Esophagus muscularis mucosa (tissue), 4 donors: ENCODE results near the gene CDK5RAP2. TPM values are rescaled to one million over a fixed set of nuclear protein-coding genes. Genes with fewer than 3 reads are reported as not detected.

ENCODE experiments used
- DNase-seq: peaks from one replicate; pipeline ENCODE4 v3.0.0-alpha.2; 2017; ENCODE audit errors: extremely low spot score
- H3K27ac ChIP-seq, 4 donors: fragments of 200-600 bp; sonication (generic); replicated peaks in 1 of 4; 1 replicate in 3 of 4; 2 replicates in 1 of 4; pipeline ENCODE4 v1.5.1; 2016 to 2019; ENCODE audit warnings: mild to moderate bottlenecking in 1 of 4
- H3K27me3 ChIP-seq, 4 donors: fragments of 200-600 bp; sonication (generic); one replicate each; pipeline versions ENCODE4 v1.5.1 to v1.6.0; 2016 to 2019
- H3K36me3 ChIP-seq, 4 donors: fragments of 200-600 bp; sonication (generic); one replicate each; pipeline ENCODE4 v1.5.1; 2016 to 2019
- H3K4me1 ChIP-seq, 4 donors: fragments of 200-600 bp; sonication (generic); one replicate each; pipeline ENCODE4 v1.5.1; 2016 to 2019
- H3K4me3 ChIP-seq, 4 donors: fragments of 200-600 bp; sonication (generic); 1 replicate in 2 of 4; 2 replicates in 2 of 4; pipeline ENCODE4 v1.5.1; 2016 to 2019; ENCODE audit warnings: mild to moderate bottlenecking in 4 of 4, moderate library complexity in 1 of 4
- H3K9me3 ChIP-seq, 4 donors: fragments of 200-600 bp; sonication (generic); 1 replicate in 3 of 4; 2 replicates in 1 of 4; pipeline ENCODE4 v1.5.1; 2016 to 2019
- CTCF ChIP-seq, 3 experiments: fragments of 200-600 bp in 2 of 3; fragments of 450-650 bp in 1 of 3; sonication (generic) in 2 of 3; IDR thresholded peaks; one replicate each; pipeline ENCODE4 v1.5.1; 2017 to 2019; ENCODE audit warnings: antibody characterized with exemption in 3 of 3, mild to moderate bottlenecking in 2 of 3, moderate library complexity in 1 of 3
- EP300 ChIP-seq: sonication (generic); formaldehyde crosslinking; IDR thresholded peaks from one replicate; pipeline ENCODE4 v1.6.1; 2017; ENCODE audit warnings: antibody characterized with exemption
- POLR2A ChIP-seq: fragments of 450-650 bp; IDR thresholded peaks from one replicate; pipeline ENCODE4 v1.6.1; 2017; ENCODE audit warnings: antibody characterized with exemption, moderate library complexity, mild to moderate bottlenecking, low read depth
- POLR2AphosphoS5 ChIP-seq, 2 donors: sonication (generic); formaldehyde crosslinking; IDR thresholded peaks; one replicate each; pipeline ENCODE4 v1.6.1; 2017; ENCODE audit warnings: antibody characterized with exemption in 2 of 2
- WGBS: methylation state at CpG from one replicate; pipeline ENCODE4 v1.1.5; 2018; 5-methylcytosine and 5-hydroxymethylcytosine counted together
- intact Hi-C: fragments of 100-400 bp; cut with DNase I; formaldehyde crosslinking; loops from one replicate; pipeline ENCODE4 v1.15.1; 2023
- total RNA-seq, 4 donors: library from RNA; depleted of rRNA; stranded (reverse); fragments of >200 nt; gene quantifications; one replicate each; pipeline versions ENCODE4 v1.1.0 to v1.2.1, GENCODE V29; 2016

The CDK5RAP2 gene
- total RNA-seq, 4 donors from 2014 or later: 34.6 to 38.6 (median 36.7) TPM

- peaks cover 17 to 23% (median 20%) of the 10 kb centered on the region in 4 donors for H3K4me1 ChIP-seq
- no peaks in the 10 kb centered on the region for H3K27me3 ChIP-seq
- H3K4me3 ChIP-seq: no peak overlapping the region
- no peak for DNase-seq
- intact Hi-C loops: no loop called here
- H3K36me3 ChIP-seq: peaks cover 19 to 62% (median 45%) of the 10 kb centered on the region in 4 donors
- no peaks in the 10 kb centered on the region for H3K9me3 ChIP-seq
- TF ChIP-seq CTCF (IDR thresholded peaks at IDR 0.05) (no peak), POLR2AphosphoS5 (IDR thresholded peaks at IDR 0.05) (no peak), POLR2A (no peak), EP300 (no peak)
- H3K27ac ChIP-seq: no peak overlapping the region
- 94% methylated on average over 3 of the region's 3 CpGs for WGBS
These were observed 94.2 kb downstream of the CDK5RAP2 start for GRCh38 chr9:120485788-120486187.

- Histone ChIP-seq H3K36me3 (peaks cover 14 to 46% (median 34%) of the 10 kb centered on the region in 4 donors), H3K27ac (no peak overlapping the region), H3K4me3 (no peak overlapping the region), H3K9me3 (no peaks in the 10 kb centered on the region), H3K4me1 (peaks cover 17 to 28% (median 25%) of the 10 kb centered on the region in 4 donors), H3K27me3 (no peaks in the 10 kb centered on the region)
- TF ChIP-seq CTCF (IDR thresholded peaks at IDR 0.05) (no peak), POLR2AphosphoS5 (IDR thresholded peaks at IDR 0.05) (no peak), EP300 (no peak), POLR2A (no peak)
- intact Hi-C loops: no loop called here
- peak; percentile 19 for DNase-seq
- 93% methylated on average over 5 of the region's 5 CpGs for WGBS
These were observed 95.8 kb downstream of the CDK5RAP2 start for GRCh38 chr9:120484162-120484561.

GRCh38 chr9:120482424-120483186, 97.4 kb downstream of the CDK5RAP2 start:
- H3K9me3 ChIP-seq: no peaks in the 10 kb centered on the region
- H3K4me1 ChIP-seq: peaks cover 21 to 37% (median 32%) of the 10 kb centered on the region in 4 donors
- H3K4me3 ChIP-seq: no peak overlapping the region
- no peaks in the 10 kb centered on the region for H3K27me3 ChIP-seq
- 72% methylated on average over 9 of the region's 9 CpGs for WGBS
- H3K36me3 ChIP-seq: peaks cover 14 to 35% (median 25%) of the 10 kb centered on the region in 4 donors
- TF ChIP-seq CTCF (IDR thresholded peaks at IDR 0.05) (no peak), EP300 (no peak), POLR2A (no peak), POLR2AphosphoS5 (IDR thresholded peaks at IDR 0.05) (no peak)
- peak overlapping the region in 2 of 4 donors; percentile 2 to 25 for H3K27ac ChIP-seq
- intact Hi-C loops: no loop called here
- peak; percentile 75 for DNase-seq

- intact Hi-C loops: no loop called here
- H3K4me1 ChIP-seq: peaks cover 21 to 43% (median 40%) of the 10 kb centered on the region in 4 donors
- DNase-seq: no peak
- 93% methylated on average over 2 of the region's 2 CpGs for WGBS
- H3K27ac ChIP-seq: no peak overlapping the region
- no peak overlapping the region for H3K4me3 ChIP-seq
- TF ChIP-seq CTCF (IDR thresholded peaks at IDR 0.05) (no peak), POLR2A (no peak)
- peaks cover 6 to 31% (median 21%) of the 10 kb centered on the region in 4 donors for H3K36me3 ChIP-seq
- H3K27me3 ChIP-seq: no peaks in the 10 kb centered on the region
- no peaks in the 10 kb centered on the region for H3K9me3 ChIP-seq
These were observed 98.1 kb downstream of the CDK5RAP2 start for GRCh38 chr9:120481846-120482245.
